ENCODE results near the gene CAMKV. TPM values are rescaled to one million over a fixed set of nuclear protein-coding genes. Genes with fewer than 3 reads are reported as not detected.
"Not testable (repeated sequence)": the region's sequence is repeated elsewhere in the genome, so short reads cannot be mapped to it uniquely, and the experiment has no call there.

The CAMKV gene
- total RNA-seq, 3 donors from 2014 or later: 1.5 TPM; not detected in 2

DNA sequence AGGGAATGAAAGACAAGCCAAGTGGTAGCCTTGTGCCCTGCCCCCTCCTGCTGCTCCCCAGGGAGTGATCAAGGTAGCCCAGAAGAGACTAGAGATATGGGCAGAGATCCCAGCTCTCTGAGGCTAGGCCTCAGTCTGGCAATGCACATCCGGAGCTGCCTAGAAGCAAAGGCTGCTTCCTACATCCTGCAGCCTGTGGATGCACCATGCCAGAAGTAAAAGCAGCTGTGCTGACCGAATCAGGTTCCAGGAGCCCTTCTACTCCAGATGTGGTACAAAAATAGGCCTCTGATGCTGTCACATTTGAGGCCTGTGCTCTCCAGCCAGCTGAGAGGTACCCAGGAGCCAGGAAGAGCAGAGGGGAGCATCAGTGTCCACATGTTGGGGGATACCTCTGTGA lies 29.3 kb downstream of the CAMKV start:
- H3K27me3 ChIP-seq: no peaks in the 10 kb centered on the region
- H3K27ac ChIP-seq: no peak overlapping the region
- TF ChIP-seq, protein P1, sequence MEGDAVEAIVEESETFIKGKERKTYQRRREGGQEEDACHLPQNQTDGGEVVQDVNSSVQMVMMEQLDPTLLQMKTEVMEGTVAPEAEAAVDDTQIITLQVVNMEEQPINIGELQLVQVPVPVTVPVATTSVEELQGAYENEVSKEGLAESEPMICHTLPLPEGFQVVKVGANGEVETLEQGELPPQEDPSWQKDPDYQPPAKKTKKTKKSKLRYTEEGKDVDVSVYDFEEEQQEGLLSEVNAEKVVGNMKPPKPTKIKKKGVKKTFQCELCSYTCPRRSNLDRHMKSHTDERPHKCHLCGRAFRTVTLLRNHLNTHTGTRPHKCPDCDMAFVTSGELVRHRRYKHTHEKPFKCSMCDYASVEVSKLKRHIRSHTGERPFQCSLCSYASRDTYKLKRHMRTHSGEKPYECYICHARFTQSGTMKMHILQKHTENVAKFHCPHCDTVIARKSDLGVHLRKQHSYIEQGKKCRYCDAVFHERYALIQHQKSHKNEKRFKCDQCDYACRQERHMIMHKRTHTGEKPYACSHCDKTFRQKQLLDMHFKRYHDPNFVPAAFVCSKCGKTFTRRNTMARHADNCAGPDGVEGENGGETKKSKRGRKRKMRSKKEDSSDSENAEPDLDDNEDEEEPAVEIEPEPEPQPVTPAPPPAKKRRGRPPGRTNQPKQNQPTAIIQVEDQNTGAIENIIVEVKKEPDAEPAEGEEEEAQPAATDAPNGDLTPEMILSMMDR (IDR thresholded peaks at IDR 0.05): no peak
- TF ChIP-seq POLR2AphosphoS5 (IDR thresholded peaks at IDR 0.05): no peak
- no peak for TF ChIP-seq POLR2A (IDR thresholded peaks at IDR 0.05)
- no peaks in the 10 kb centered on the region for H3K9me3 ChIP-seq
- no peak overlapping the region for H3K4me3 ChIP-seq
- no peak for DNase-seq (ENCODE audit: low spot score in 2 of 2)
- H3K36me3 ChIP-seq: no peaks in the 10 kb centered on the region
- no peaks in the 10 kb centered on the region for H3K4me1 ChIP-seq
- intact Hi-C loops (cut with DNase I; ENCODE audit: low total_unique reads): loop anchor here (5.0 kb wide), 1 partner anchor 33 kb away; no protein-coding TSS in a partner anchor

GRCh38 chr3:49839193-49839809 lies 30.4 kb downstream of the CAMKV start:
- no peak overlapping the region for H3K4me3 ChIP-seq
- DNase-seq (ENCODE audit: low spot score in 2 of 2): peak; percentile 69 to 79
- intact Hi-C loops (cut with DNase I; ENCODE audit: low total_unique reads): no loop called here
- no peaks in the 10 kb centered on the region for H3K9me3 ChIP-seq
- H3K36me3 ChIP-seq: no peaks in the 10 kb centered on the region
- H3K27ac ChIP-seq: no peak overlapping the region
- TF ChIP-seq POLR2A (IDR thresholded peaks at IDR 0.05) (no peak), POLR2AphosphoS5 (IDR thresholded peaks at IDR 0.05) (peak in 2 of 3 donors; percentile 37 to 56)
- TF ChIP-seq, protein P1 (IDR thresholded peaks at IDR 0.05): peak; percentile 78 to 88 (median 80)
- no peaks in the 10 kb centered on the region for H3K4me1 ChIP-seq
- no peaks in the 10 kb centered on the region for H3K27me3 ChIP-seq

- no peaks in the 10 kb centered on the region for H3K27me3 ChIP-seq
- no peak overlapping the region for H3K27ac ChIP-seq
- no peak overlapping the region for H3K4me3 ChIP-seq
- no peaks in the 10 kb centered on the region for H3K9me3 ChIP-seq
- no peaks in the 10 kb centered on the region for H3K4me1 ChIP-seq
- TF ChIP-seq POLR2AphosphoS5 (IDR thresholded peaks at IDR 0.05) (no peak), POLR2A (IDR thresholded peaks at IDR 0.05) (no peak)
- TF ChIP-seq, protein P1 (IDR thresholded peaks at IDR 0.05): no peak
- intact Hi-C loops (cut with DNase I; ENCODE audit: low total_unique reads): no loop called here
- no peaks in the 10 kb centered on the region for H3K36me3 ChIP-seq
- DNase-seq (ENCODE audit: low spot score in 2 of 2): no peak
Observed at GRCh38 chr3:49831341-49831740, 38.4 kb downstream of the CAMKV start.

- no peak for DNase-seq (ENCODE audit: low spot score in 2 of 2)
- intact Hi-C loops (cut with DNase I; ENCODE audit: low total_unique reads): no loop called here
- H3K27ac ChIP-seq: no peak overlapping the region
Observed at GRCh38 chr3:49826016-49826415, 43.7 kb downstream of the CAMKV start.

DNA sequence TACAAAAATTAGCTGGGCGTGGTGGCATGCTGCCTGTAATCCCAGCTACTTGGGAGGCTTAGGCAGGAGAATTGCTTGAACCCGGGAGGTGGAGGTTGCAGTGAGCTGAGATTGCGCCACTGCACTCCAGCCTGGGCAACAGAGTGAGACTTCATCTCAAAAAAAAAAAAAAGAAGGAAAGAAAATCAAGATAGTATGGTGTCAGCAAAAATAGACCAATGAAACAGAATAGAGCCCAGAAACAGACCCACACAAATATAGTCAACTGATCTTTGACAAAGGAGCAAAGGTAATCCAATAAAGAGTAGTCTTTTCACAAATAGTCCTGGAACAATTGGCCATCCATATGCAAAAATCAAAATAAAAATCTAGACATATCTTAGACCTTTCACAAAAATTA lies 46.6 kb downstream of the CAMKV start:
- H3K9me3 ChIP-seq; H3K27me3 ChIP-seq; H3K4me3 ChIP-seq; H3K27ac ChIP-seq; intact Hi-C loops (cut with DNase I; ENCODE audit: low total_unique reads); H3K36me3 ChIP-seq; DNase-seq (ENCODE audit: low spot score in 2 of 2); H3K4me1 ChIP-seq: not testable (repeated sequence)

More at GRCh38 chr3:49826016-49826415, 43.7 kb downstream of the CAMKV start:
- no peak for TF ChIP-seq POLR2AphosphoS5 (IDR thresholded peaks at IDR 0.05)
- Histone ChIP-seq H3K9me3 (no peaks in the 10 kb centered on the region), H3K4me1 (no peaks in the 10 kb centered on the region), H3K27me3 (no peaks in the 10 kb centered on the region), H3K4me3 (no peak overlapping the region), H3K36me3 (no peaks in the 10 kb centered on the region)

GRCh38 chr3:49813497-49814174 lies 56.1 kb downstream of the CAMKV start, which contains the start of gene UBA7:
Gene UBA7, minus strand, starts transcription at chr3:49813953. Its CDS starts 166 bp downstream, at chr3:49813787.
- H3K9me3 ChIP-seq: no peaks in the 10 kb centered on the region
- TF ChIP-seq, protein P1 (IDR thresholded peaks at IDR 0.05): no peak
- TF ChIP-seq POLR2A (IDR thresholded peaks at IDR 0.05) (no peak), POLR2AphosphoS5 (IDR thresholded peaks at IDR 0.05) (peak in 2 of 3 donors; percentile 29 to 45)
- H3K27ac ChIP-seq: peak within 1 kb of the TSS; percentile 83 to 84
- intact Hi-C loops (cut with DNase I; ENCODE audit: low total_unique reads): no loop called here
- H3K36me3 ChIP-seq: peaks cover 5% of the 10 kb centered on the region
- DNase-seq (ENCODE audit: low spot score in 2 of 2): peak in 1 of 2 donors; percentile 39
- H3K4me3 ChIP-seq: peak within 1 kb of the TSS; percentile 47 to 72 (median 56)
- peaks cover 0 to 14% of the 10 kb centered on the region in 2 donors for H3K4me1 ChIP-seq
- no peaks in the 10 kb centered on the region for H3K27me3 ChIP-seq
